ENCODE results near the gene FASN. TPM values are rescaled to one million over a fixed set of nuclear protein-coding genes. Genes with fewer than 3 reads are reported as not detected.

FASN gene
- polyA plus RNA-seq, 2 of the 4 experiments (the other 2 are of a cell fraction), result 12.9 to 169 TPM

DNA sequence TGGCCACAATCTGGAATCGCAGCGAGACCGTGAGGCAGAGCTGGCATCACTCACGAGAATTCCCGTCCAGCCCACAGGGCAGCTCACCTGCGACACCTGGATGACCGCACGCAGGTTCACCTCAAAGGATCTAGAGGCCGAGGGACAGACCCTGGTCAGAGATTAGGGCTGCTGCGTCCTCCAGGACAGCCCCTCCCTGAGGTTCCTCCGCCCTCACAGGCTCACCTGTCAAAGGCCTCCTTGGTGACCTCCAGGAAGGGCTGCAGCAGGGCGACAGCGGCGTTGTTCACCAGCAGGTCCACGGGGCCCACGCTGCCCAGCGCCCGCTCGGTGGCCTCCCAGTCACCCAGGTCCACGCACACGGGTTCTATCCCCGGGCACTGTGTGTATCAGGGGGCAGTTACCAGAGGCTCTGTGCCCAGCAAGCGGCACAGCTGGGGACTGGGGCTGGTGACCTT lies 61.4 kb downstream of the FASN start:
- Histone ChIP-seq H3K4me3 (peak overlapping the region; percentile 52), H3K4me1 (peaks cover 13% of the 10 kb centered on the region; the same call in 2 of the 3 replicates), H3K27ac (peak overlapping the region; percentile 72 to 89), H3K9me3 (no peaks in the 10 kb centered on the region), H3K4me2 (peak overlapping the region; percentile 83)
- POLR2A ChIA-PET, result interaction anchor here (1.4 kb wide), 1 partner anchor 8 kb away, joined by 12 read pairs; no protein-coding TSS in a partner anchor
- ATAC-seq (peak; percentile 0 to 14; a peak in 3 of 6 replicates), FAIRE-seq (no peak), DNase-seq (ENCODE audit: low read depth in 1 of 2, low spot score in 1 of 2) (no peak)
- CTCF ChIA-PET, result interaction anchor here (1.0 to 4.2 kb wide), 8 partner anchors 9 to 118 kb away, joined by 5 to 28 read pairs (median 10); partner anchors contain the start of genes DUS1L, FASN and NOTUM
- 69% methylated on average over 14 of the region's 23 CpGs for WGBS (ENCODE audit: missing lambda C conversion rate)
- TF ChIP-seq EP300 (IDR thresholded peaks at IDR 0.05) (no peak), RFX5 (IDR thresholded peaks at IDR 0.05) (no peak), RNF2 (IDR thresholded peaks at IDR 0.05; ENCODE audit: borderline replicate concordance, low read depth) (peak; percentile 55; the same call in 1 of the 2 replicates), MYC (IDR thresholded peaks at IDR 0.05; ENCODE audit: borderline replicate concordance, low read length) (no peak)

DNA sequence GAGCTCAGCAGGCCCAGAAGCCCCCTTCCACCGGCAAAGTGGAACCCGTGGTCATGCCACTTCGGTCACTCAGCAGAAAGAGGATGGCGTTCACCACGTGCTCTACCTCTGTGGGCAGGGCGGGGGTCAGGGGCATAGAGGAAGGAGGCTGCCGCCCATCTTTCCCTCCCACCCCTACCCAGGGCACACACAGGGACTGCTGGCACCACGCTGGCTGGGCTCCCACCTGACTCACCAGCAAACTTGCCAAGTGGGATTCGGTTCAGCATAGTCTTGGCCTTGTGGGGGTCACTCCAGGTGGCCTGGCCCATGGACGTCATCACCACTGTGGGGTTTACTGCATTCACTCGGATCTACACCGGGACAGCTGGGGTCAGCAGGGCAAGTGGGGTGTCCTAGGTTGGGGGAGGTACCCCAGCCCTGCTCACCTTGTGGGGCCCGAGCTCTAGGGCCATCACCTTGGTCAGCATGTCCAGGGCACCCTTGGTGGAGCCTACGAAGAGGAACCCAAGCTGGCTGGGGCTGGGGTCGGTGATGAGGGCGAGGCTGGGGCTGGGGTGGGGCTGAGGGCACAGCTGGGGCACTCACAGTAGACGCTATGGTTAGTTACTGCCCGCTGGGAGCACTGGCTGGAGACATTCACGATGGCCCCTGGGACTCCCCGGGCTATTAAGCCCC lies 61.9 kb downstream of the FASN start:
- CTCF ChIA-PET, result interaction anchor here (1.0 to 4.2 kb wide), 8 partner anchors 8 to 119 kb away, joined by 3 to 28 read pairs (median 8); partner anchors contain the start of genes DUS1L, FASN and NOTUM
- POLR2A ChIA-PET, result no interaction called here
- TF ChIP-seq SMC3 (IDR thresholded peaks at IDR 0.05) (no peak), HEYL (CRISPR knock-in tag; IDR thresholded peaks at IDR 0.05) (no peak), ZC3H11A (IDR thresholded peaks at IDR 0.05) (no peak), FOSB (CRISPR knock-in tag; IDR thresholded peaks at IDR 0.05) (no peak), HOXB5 (CRISPR knock-in tag; IDR thresholded peaks at IDR 0.05) (no peak), POLR2AphosphoS2 (conservative IDR thresholded peaks at IDR 0.05; ENCODE audit: low read length) (no peak), SREBF2 (IDR thresholded peaks at IDR 0.05) (no peak), MAZ (IDR thresholded peaks at IDR 0.05; ENCODE audit: borderline replicate concordance, low read depth, low read length) (no peak), RARB (CRISPR knock-in tag; IDR thresholded peaks at IDR 0.05) (no peak), JUNB (IDR thresholded peaks at IDR 0.05) (no peak), BHLHE40 (IDR thresholded peaks at IDR 0.05; ENCODE audit: low read depth, low read length) (no peak), KDM5A (IDR thresholded peaks at IDR 0.05) (no peak), KDM1A (IDR thresholded peaks at IDR 0.05; ENCODE audit: low read depth) (no peak)
- TF ChIP-seq, protein P1, sequence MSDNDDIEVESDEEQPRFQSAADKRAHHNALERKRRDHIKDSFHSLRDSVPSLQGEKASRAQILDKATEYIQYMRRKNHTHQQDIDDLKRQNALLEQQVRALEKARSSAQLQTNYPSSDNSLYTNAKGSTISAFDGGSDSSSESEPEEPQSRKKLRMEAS (IDR thresholded peaks at IDR 0.05), result no peak
- TF ChIP-seq, protein P2, sequence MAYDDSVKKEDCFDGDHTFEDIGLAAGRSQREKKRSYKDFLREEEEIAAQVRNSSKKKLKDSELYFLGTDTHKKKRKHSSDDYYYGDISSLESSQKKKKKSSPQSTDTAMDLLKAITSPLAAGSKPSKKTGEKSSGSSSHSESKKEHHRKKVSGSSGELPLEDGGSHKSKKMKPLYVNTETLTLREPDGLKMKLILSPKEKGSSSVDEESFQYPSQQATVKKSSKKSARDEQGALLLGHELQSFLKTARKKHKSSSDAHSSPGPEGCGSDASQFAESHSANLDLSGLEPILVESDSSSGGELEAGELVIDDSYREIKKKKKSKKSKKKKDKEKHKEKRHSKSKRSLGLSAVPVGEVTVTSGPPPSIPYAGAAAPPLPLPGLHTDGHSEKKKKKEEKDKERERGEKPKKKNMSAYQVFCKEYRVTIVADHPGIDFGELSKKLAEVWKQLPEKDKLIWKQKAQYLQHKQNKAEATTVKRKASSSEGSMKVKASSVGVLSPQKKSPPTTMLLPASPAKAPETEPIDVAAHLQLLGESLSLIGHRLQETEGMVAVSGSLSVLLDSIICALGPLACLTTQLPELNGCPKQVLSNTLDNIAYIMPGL (CRISPR knock-in tag; IDR thresholded peaks at IDR 0.05; ENCODE audit: borderline replicate concordance), result no peak
- ATAC-seq (no peak), FAIRE-seq (no peak), DNase-seq (ENCODE audit: low read depth in 1 of 2, low spot score in 1 of 2) (no peak)
- Histone ChIP-seq H3K4me2 (peak overlapping the region; percentile 83), H3K27ac (peak overlapping the region in 1 of 2 experiments; percentile 89; a peak in 2 of 6 replicates), H3K9me3 (no peaks in the 10 kb centered on the region), H3K4me3 (peak overlapping the region; percentile 52; the same call in 1 of the 3 replicates), H3K4me1 (peaks cover 13% of the 10 kb centered on the region; the same call in 2 of the 3 replicates)
- WGBS (ENCODE audit: missing lambda C conversion rate), result 91% methylated on average over 19 of the region's 20 CpGs

DNA sequence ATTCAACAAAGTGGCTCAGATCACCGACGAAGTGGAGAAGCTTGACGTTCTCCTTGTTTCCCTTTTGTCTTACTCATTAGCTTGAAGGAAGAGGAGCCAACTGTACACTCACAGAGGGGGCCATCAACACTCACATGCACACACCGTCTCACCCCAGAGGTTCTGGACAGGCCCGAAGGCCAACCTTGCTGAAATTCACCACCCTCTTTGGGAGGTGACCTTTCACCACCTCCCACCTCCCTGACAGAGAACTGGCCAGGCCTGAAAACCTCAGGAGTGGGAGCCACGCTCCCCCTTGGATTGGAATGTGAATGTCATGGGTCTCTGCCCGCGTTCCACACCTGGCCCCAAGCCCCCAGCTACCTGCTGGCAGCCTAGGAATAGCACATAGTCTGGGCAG lies 62.5 kb downstream of the FASN start:
- 93% methylated on average over 8 of the region's 8 CpGs for WGBS (ENCODE audit: missing lambda C conversion rate)
- ChIA-PET CTCF (interaction anchor here (0.5 to 4.2 kb wide), 8 partner anchors 9 to 119 kb away, joined by 3 to 28 read pairs (median 6); partner anchors contain the start of genes FASN and NOTUM), POLR2A (no interaction called here)
- peaks cover 13% of the 10 kb centered on the region; the same call in 2 of the 3 replicates for H3K4me1 ChIP-seq
- H3K4me3 ChIP-seq, result no peak overlapping the region
- no peaks in the 10 kb centered on the region for H3K9me3 ChIP-seq
- H3K27ac ChIP-seq, result no peak overlapping the region
- FAIRE-seq (no peak), DNase-seq (ENCODE audit: low read depth in 1 of 2, low spot score in 1 of 2) (no peak), ATAC-seq (no peak)
- H3K4me2 ChIP-seq, result no peak overlapping the region
- TF ChIP-seq RARB (CRISPR knock-in tag; IDR thresholded peaks at IDR 0.05), result no peak
- TF ChIP-seq ESRRA (IDR thresholded peaks at IDR 0.05; ENCODE audit: borderline replicate concordance, low read length), result no peak
- no peak for TF ChIP-seq CBX8 (IDR thresholded peaks at IDR 0.05)
- TF ChIP-seq, protein P2 (CRISPR knock-in tag; IDR thresholded peaks at IDR 0.05; ENCODE audit: borderline replicate concordance), result no peak
- TF ChIP-seq, protein P3, sequence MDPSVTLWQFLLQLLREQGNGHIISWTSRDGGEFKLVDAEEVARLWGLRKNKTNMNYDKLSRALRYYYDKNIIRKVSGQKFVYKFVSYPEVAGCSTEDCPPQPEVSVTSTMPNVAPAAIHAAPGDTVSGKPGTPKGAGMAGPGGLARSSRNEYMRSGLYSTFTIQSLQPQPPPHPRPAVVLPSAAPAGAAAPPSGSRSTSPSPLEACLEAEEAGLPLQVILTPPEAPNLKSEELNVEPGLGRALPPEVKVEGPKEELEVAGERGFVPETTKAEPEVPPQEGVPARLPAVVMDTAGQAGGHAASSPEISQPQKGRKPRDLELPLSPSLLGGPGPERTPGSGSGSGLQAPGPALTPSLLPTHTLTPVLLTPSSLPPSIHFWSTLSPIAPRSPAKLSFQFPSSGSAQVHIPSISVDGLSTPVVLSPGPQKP (IDR thresholded peaks at IDR 0.05; ENCODE audit: low read depth, low read length), result no peak
- TF ChIP-seq POLR2AphosphoS2 (conservative IDR thresholded peaks at IDR 0.05; ENCODE audit: low read length), result no peak
- no peak for TF ChIP-seq SREBF2 (IDR thresholded peaks at IDR 0.05)
- TF ChIP-seq, protein P1 (IDR thresholded peaks at IDR 0.05), result no peak
- no peak for TF ChIP-seq ZC3H11A (IDR thresholded peaks at IDR 0.05)
- no peak for TF ChIP-seq HEYL (CRISPR knock-in tag; IDR thresholded peaks at IDR 0.05)
- TF ChIP-seq RAD21 (conservative IDR thresholded peaks at IDR 0.05 in 1 of 2, IDR thresholded peaks at IDR 0.05 in 1 of 2), result no peak
- TF ChIP-seq, protein P4, sequence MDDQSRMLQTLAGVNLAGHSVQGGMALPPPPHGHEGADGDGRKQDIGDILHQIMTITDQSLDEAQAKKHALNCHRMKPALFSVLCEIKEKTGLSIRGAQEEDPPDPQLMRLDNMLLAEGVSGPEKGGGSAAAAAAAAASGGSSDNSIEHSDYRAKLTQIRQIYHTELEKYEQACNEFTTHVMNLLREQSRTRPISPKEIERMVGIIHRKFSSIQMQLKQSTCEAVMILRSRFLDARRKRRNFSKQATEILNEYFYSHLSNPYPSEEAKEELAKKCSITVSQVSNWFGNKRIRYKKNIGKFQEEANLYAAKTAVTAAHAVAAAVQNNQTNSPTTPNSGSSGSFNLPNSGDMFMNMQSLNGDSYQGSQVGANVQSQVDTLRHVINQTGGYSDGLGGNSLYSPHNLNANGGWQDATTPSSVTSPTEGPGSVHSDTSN (IDR thresholded peaks at IDR 0.05), result no peak

Data from A549 (cell line).